Rectal smooth muscle tissue (tissue), 1 donor: ENCODE measurements around the gene C19orf47.

Source experiments
- H3K27ac ChIP-seq: one replicate; pipeline ENCODE4 v1.7.0; 2013; ENCODE audit warnings: low read depth, low read length, inconsistent platforms
- H3K27me3 ChIP-seq: one replicate; pipeline ENCODE4 v1.7.0; 2013; ENCODE audit warnings: low read length; ENCODE audit not compliant: control insufficient read depth, insufficient read depth
- H3K36me3 ChIP-seq: one replicate; pipeline ENCODE4 v1.7.0; 2013; ENCODE audit warnings: low read length; ENCODE audit not compliant: control insufficient read depth, insufficient read depth
- H3K4me1 ChIP-seq: one replicate; pipeline ENCODE4 v1.7.0; 2013; ENCODE audit warnings: low read length; ENCODE audit not compliant: control insufficient read depth, insufficient read depth
- H3K4me3 ChIP-seq: one replicate; pipeline ENCODE4 v1.7.0; 2013; ENCODE audit warnings: low read length
- H3K9ac ChIP-seq: one replicate; pipeline ENCODE4 v1.7.0; 2013; ENCODE audit warnings: low read length

Gene C19orf47

GRCh38 chr19:40348125-40348913, at the start of gene C19orf47, which contains the start of gene PLD3:
C19orf47 (minus strand) TSS chr19:40348397; CDS start chr19:40341857, 6,540 bp downstream.
PLD3 (plus strand) TSS chr19:40348695; CDS start chr19:40366484, 17,789 bp downstream.
- peak within 1 kb of the TSS; percentile 80 for H3K4me3 ChIP-seq
- no peaks in the 10 kb centered on the region for H3K36me3 ChIP-seq
- no peaks in the 10 kb centered on the region for H3K27me3 ChIP-seq
- H3K4me1 ChIP-seq: peaks cover 6% of the 10 kb centered on the region
- H3K27ac ChIP-seq: peak within 1 kb of the TSS; percentile 34
- peak within 1 kb of the TSS; percentile 41 for H3K9ac ChIP-seq

GRCh38 chr19:40397568-40397906, 49.3 kb upstream of the C19orf47 start:
- H3K9ac ChIP-seq: no peak overlapping the region
- no peak overlapping the region for H3K27ac ChIP-seq
- H3K4me3 ChIP-seq: no peak overlapping the region
- no peaks in the 10 kb centered on the region for H3K36me3 ChIP-seq
- no peaks in the 10 kb centered on the region for H3K27me3 ChIP-seq
- H3K4me1 ChIP-seq: no peaks in the 10 kb centered on the region

GRCh38 chr19:40396886-40397567, 48.8 kb upstream of the C19orf47 start:
- Histone ChIP-seq H3K27ac (no peak overlapping the region), H3K36me3 (no peaks in the 10 kb centered on the region)

GRCh38 chr19:40395956-40396355, 47.8 kb upstream of the C19orf47 start:
- Histone ChIP-seq H3K27ac (no peak overlapping the region), H3K4me3 (no peak overlapping the region), H3K9ac (no peak overlapping the region), H3K4me1 (no peaks in the 10 kb centered on the region), H3K27me3 (no peaks in the 10 kb centered on the region), H3K36me3 (no peaks in the 10 kb centered on the region)

More at GRCh38 chr19:40396886-40397567, 48.8 kb upstream of the C19orf47 start:
- Histone ChIP-seq H3K4me3 (no peak overlapping the region), H3K27me3 (no peaks in the 10 kb centered on the region), H3K9ac (no peak overlapping the region), H3K4me1 (no peaks in the 10 kb centered on the region)

- Histone ChIP-seq H3K4me1 (no peaks in the 10 kb centered on the region), H3K4me3 (no peak overlapping the region), H3K36me3 (no peaks in the 10 kb centered on the region), H3K9ac (no peak overlapping the region), H3K27me3 (no peaks in the 10 kb centered on the region), H3K27ac (no peak overlapping the region)
Measured at GRCh38 chr19:40394816-40395210, 46.6 kb upstream of the C19orf47 start.

- Histone ChIP-seq H3K9ac (no peak overlapping the region), H3K36me3 (no peaks in the 10 kb centered on the region), H3K4me1 (no peaks in the 10 kb centered on the region), H3K27me3 (no peaks in the 10 kb centered on the region), H3K27ac (no peak overlapping the region), H3K4me3 (no peak overlapping the region)
Measured at GRCh38 chr19:40393894-40394815, 46.0 kb upstream of the C19orf47 start.

- Histone ChIP-seq H3K27me3 (no peaks in the 10 kb centered on the region), H3K4me3 (no peak overlapping the region), H3K27ac (no peak overlapping the region), H3K4me1 (no peaks in the 10 kb centered on the region), H3K36me3 (no peaks in the 10 kb centered on the region), H3K9ac (no peak overlapping the region)
Measured at GRCh38 chr19:40392894-40393517, 44.8 kb upstream of the C19orf47 start.

GRCh38 chr19:40392123-40392522, 43.9 kb upstream of the C19orf47 start:
- Histone ChIP-seq H3K27ac (no peak overlapping the region), H3K4me1 (no peaks in the 10 kb centered on the region), H3K27me3 (no peaks in the 10 kb centered on the region), H3K36me3 (no peaks in the 10 kb centered on the region), H3K9ac (no peak overlapping the region), H3K4me3 (no peak overlapping the region)

GRCh38 chr19:40390084-40390742, 42.0 kb upstream of the C19orf47 start, which contains the start of gene HIPK4:
HIPK4 (minus strand) TSS chr19:40390181; CDS start chr19:40389902, 279 bp downstream.
- no peaks in the 10 kb centered on the region for H3K4me1 ChIP-seq
- no peaks in the 10 kb centered on the region for H3K27me3 ChIP-seq
- H3K36me3 ChIP-seq: no peaks in the 10 kb centered on the region
- H3K9ac ChIP-seq: no peak within 1 kb of the TSS
- H3K27ac ChIP-seq: no peak within 1 kb of the TSS
- H3K4me3 ChIP-seq: no peak within 1 kb of the TSS

GRCh38 chr19:40389404-40390083, 41.3 kb upstream of the C19orf47 start:
- no peak overlapping the region for H3K4me3 ChIP-seq
- H3K27me3 ChIP-seq: no peaks in the 10 kb centered on the region
- H3K36me3 ChIP-seq: no peaks in the 10 kb centered on the region
- H3K4me1 ChIP-seq: no peaks in the 10 kb centered on the region
- no peak overlapping the region for H3K27ac ChIP-seq
- H3K9ac ChIP-seq: no peak overlapping the region

GRCh38 chr19:40388481-40388880, 40.3 kb upstream of the C19orf47 start:
- Histone ChIP-seq H3K27me3 (no peaks in the 10 kb centered on the region), H3K4me3 (no peak overlapping the region), H3K4me1 (no peaks in the 10 kb centered on the region), H3K27ac (no peak overlapping the region), H3K9ac (no peak overlapping the region), H3K36me3 (no peaks in the 10 kb centered on the region)
